Breast epithelium (tissue), 4 donors: ENCODE results near the gene SORL1. TPM values are rescaled to one million over a fixed set of nuclear protein-coding genes. Genes with fewer than 3 reads are reported as not detected.
"Not testable (repeated sequence)": the region's sequence is repeated elsewhere in the genome, so short reads cannot be mapped to it uniquely, and the experiment has no call there.

Source experiments
- DNase-seq, 2 donors: peaks; one replicate each; pipeline ENCODE4 v3.0.0-alpha.2; 2019; ENCODE audit warnings: low spot score in 2 of 2
- H3K27ac ChIP-seq, 2 donors: fragments of 200-600 bp; sonication (generic) in 1 of 2; one replicate each; pipeline ENCODE4 v1.5.1; 2016 to 2019; ENCODE audit warnings: mild to moderate bottlenecking in 1 of 2
- H3K27me3 ChIP-seq, 2 donors: fragments of 200-600 bp; sonication (generic) in 1 of 2; one replicate each; pipeline versions ENCODE4 v1.5.1 to v1.6.0; 2017 to 2019; ENCODE audit warnings: control low read depth in 1 of 2, mild to moderate bottlenecking in 1 of 2
- H3K36me3 ChIP-seq: fragments of 200-600 bp; one replicate; pipeline ENCODE4 v1.5.1; 2019
- H3K4me1 ChIP-seq, 2 donors: fragments of 200-600 bp; sonication (generic); one replicate each; pipeline ENCODE4 v1.5.1; 2016 to 2019; ENCODE audit warnings: control low read depth in 1 of 2
- H3K4me3 ChIP-seq, 3 donors: fragments of 200-600 bp; sonication (generic); 1 replicate in 2 of 3; 2 replicates in 1 of 3; pipeline ENCODE4 v1.5.1; 2016 to 2019; ENCODE audit warnings: mild to moderate bottlenecking in 3 of 3, moderate library complexity in 2 of 3
- H3K9me3 ChIP-seq, 2 donors: fragments of 200-600 bp; sonication (generic) in 1 of 2; one replicate each; pipeline ENCODE4 v1.5.1; 2016 to 2019; ENCODE audit warnings: control low read depth in 1 of 2
- POLR2A ChIP-seq: fragments of 450-650 bp; IDR thresholded peaks from one replicate; pipeline ENCODE4 v1.6.1; 2016; ENCODE audit warnings: antibody characterized with exemption, mild to moderate bottlenecking, moderate library complexity
- POLR2AphosphoS5 ChIP-seq, 3 donors: sonication (generic); formaldehyde crosslinking; IDR thresholded peaks; one replicate each; pipeline ENCODE4 v1.6.1; 2017; ENCODE audit warnings: antibody characterized with exemption in 3 of 3
- intact Hi-C: fragments of 100-400 bp; cut with DNase I; formaldehyde crosslinking; loops from one replicate; pipeline ENCODE4 v1.15.1; 2023; ENCODE audit warnings: low total_unique reads
- total RNA-seq, 3 donors: library from RNA; depleted of rRNA; stranded (reverse); fragments of >200 nt; gene quantifications; one replicate each; pipeline ENCODE4 v1.1.0, GENCODE V29; 2016
- TF ChIP-seq, protein P1 (sequence below), 3 donors: fragments of 450-650 bp; IDR thresholded peaks; one replicate each; pipeline ENCODE4 v1.5.1; 2016 to 2017; ENCODE audit warnings: antibody characterized with exemption in 3 of 3, mild to moderate bottlenecking in 3 of 3, moderate library complexity in 3 of 3

Gene SORL1
- total RNA-seq, 3 donors from 2014 or later, result 3.5 to 64.0 (median 50.8) TPM

- no peaks in the 10 kb centered on the region for H3K36me3 ChIP-seq
- TF ChIP-seq POLR2AphosphoS5 (IDR thresholded peaks at IDR 0.05) (no peak), POLR2A (no peak)
- TF ChIP-seq, protein P1, sequence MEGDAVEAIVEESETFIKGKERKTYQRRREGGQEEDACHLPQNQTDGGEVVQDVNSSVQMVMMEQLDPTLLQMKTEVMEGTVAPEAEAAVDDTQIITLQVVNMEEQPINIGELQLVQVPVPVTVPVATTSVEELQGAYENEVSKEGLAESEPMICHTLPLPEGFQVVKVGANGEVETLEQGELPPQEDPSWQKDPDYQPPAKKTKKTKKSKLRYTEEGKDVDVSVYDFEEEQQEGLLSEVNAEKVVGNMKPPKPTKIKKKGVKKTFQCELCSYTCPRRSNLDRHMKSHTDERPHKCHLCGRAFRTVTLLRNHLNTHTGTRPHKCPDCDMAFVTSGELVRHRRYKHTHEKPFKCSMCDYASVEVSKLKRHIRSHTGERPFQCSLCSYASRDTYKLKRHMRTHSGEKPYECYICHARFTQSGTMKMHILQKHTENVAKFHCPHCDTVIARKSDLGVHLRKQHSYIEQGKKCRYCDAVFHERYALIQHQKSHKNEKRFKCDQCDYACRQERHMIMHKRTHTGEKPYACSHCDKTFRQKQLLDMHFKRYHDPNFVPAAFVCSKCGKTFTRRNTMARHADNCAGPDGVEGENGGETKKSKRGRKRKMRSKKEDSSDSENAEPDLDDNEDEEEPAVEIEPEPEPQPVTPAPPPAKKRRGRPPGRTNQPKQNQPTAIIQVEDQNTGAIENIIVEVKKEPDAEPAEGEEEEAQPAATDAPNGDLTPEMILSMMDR (IDR thresholded peaks at IDR 0.05), result no peak
- intact Hi-C loops, result no loop called here
- H3K4me3 ChIP-seq, result no peak overlapping the region
- H3K9me3 ChIP-seq, result no peaks in the 10 kb centered on the region
- H3K27me3 ChIP-seq, result no peaks in the 10 kb centered on the region
- no peak overlapping the region for H3K27ac ChIP-seq
- DNase-seq, result no peak
- no peaks in the 10 kb centered on the region for H3K4me1 ChIP-seq
These were observed 184.1 kb downstream of the SORL1 start for GRCh38 chr11:121636081-121636799.

GRCh38 chr11:121636800-121637176 is 184.7 kb downstream of the SORL1 start:
- Histone ChIP-seq H3K27me3 (no peaks in the 10 kb centered on the region), H3K27ac (no peak overlapping the region), H3K9me3 (no peaks in the 10 kb centered on the region), H3K36me3 (no peaks in the 10 kb centered on the region), H3K4me1 (no peaks in the 10 kb centered on the region), H3K4me3 (no peak overlapping the region)
- intact Hi-C loops, result no loop called here
- DNase-seq, result no peak
- TF ChIP-seq, protein P1 (IDR thresholded peaks at IDR 0.05), result no peak
- TF ChIP-seq POLR2A (no peak), POLR2AphosphoS5 (IDR thresholded peaks at IDR 0.05) (no peak)

- H3K27me3 ChIP-seq, H3K36me3 ChIP-seq, H3K27ac ChIP-seq, H3K9me3 ChIP-seq, intact Hi-C loops, H3K4me3 ChIP-seq, DNase-seq, H3K4me1 ChIP-seq: not testable (repeated sequence)
These were observed 185.5 kb downstream of the SORL1 start for GRCh38 chr11:121637587-121637986.

- Histone ChIP-seq H3K4me3 (no peak overlapping the region), H3K9me3 (no peaks in the 10 kb centered on the region), H3K36me3 (no peaks in the 10 kb centered on the region), H3K27me3 (no peaks in the 10 kb centered on the region), H3K4me1 (no peaks in the 10 kb centered on the region), H3K27ac (no peak overlapping the region)
- TF ChIP-seq, protein P1 (IDR thresholded peaks at IDR 0.05), result no peak
- TF ChIP-seq POLR2AphosphoS5 (IDR thresholded peaks at IDR 0.05), result no peak
- TF ChIP-seq POLR2A, result no peak
- intact Hi-C loops, result no loop called here
- no peak for DNase-seq
These were observed 191.5 kb downstream of the SORL1 start for GRCh38 chr11:121643479-121644186.

- intact Hi-C loops, result no loop called here
- Histone ChIP-seq H3K27me3 (no peaks in the 10 kb centered on the region), H3K4me3 (no peak overlapping the region), H3K9me3 (no peaks in the 10 kb centered on the region), H3K36me3 (no peaks in the 10 kb centered on the region), H3K27ac (no peak overlapping the region), H3K4me1 (no peaks in the 10 kb centered on the region)
- TF ChIP-seq, protein P1 (IDR thresholded peaks at IDR 0.05), result no peak
- TF ChIP-seq POLR2AphosphoS5 (IDR thresholded peaks at IDR 0.05), result no peak
- TF ChIP-seq POLR2A, result no peak
- no peak for DNase-seq
These were observed 192.0 kb downstream of the SORL1 start for GRCh38 chr11:121644187-121644512.
